Suprapubic skin (tissue), 4 donors: ENCODE data around the gene FIZ1. TPM values are rescaled to one million over a fixed set of nuclear protein-coding genes. Genes with fewer than 3 reads are reported as not detected.
A peak's percentile ranks its signal among the peaks of the same experiment; 100 is the strongest.

Experiments
- DNase-seq, 2 donors: peaks; one replicate each; pipeline ENCODE4 v3.0.0-alpha.2; 2019; ENCODE audit warnings: low spot score in 2 of 2
- H3K27ac ChIP-seq: fragments of 200-600 bp; sonication (generic); one replicate; pipeline ENCODE4 v1.5.1; 2019
- H3K27me3 ChIP-seq: fragments of 200-600 bp; sonication (generic); one replicate; pipeline ENCODE4 v1.5.1; 2019
- H3K36me3 ChIP-seq: fragments of 200-600 bp; sonication (generic); one replicate; pipeline ENCODE4 v1.5.1; 2019
- H3K4me1 ChIP-seq: fragments of 200-600 bp; sonication (generic); one replicate; pipeline ENCODE4 v1.5.1; 2019
- H3K4me3 ChIP-seq: fragments of 200-600 bp; sonication (generic); one replicate; pipeline ENCODE4 v1.5.1; 2019; ENCODE audit warnings: mild to moderate bottlenecking
- H3K9me3 ChIP-seq: fragments of 200-600 bp; sonication (generic); one replicate; pipeline ENCODE4 v1.5.1; 2019
- EP300 ChIP-seq: sonication (generic); formaldehyde crosslinking; IDR thresholded peaks from one replicate; pipeline ENCODE4 v1.6.1; 2017; ENCODE audit warnings: antibody characterized with exemption
- POLR2A ChIP-seq, 2 donors: fragments of 450-650 bp; IDR thresholded peaks; one replicate each; pipeline ENCODE4 v1.6.1; 2017; ENCODE audit warnings: antibody characterized with exemption in 2 of 2, mild to moderate bottlenecking in 2 of 2, moderate library complexity in 2 of 2
- POLR2AphosphoS5 ChIP-seq, 3 donors: sonication (generic); formaldehyde crosslinking; IDR thresholded peaks; one replicate each; pipeline ENCODE4 v1.6.1; 2017; ENCODE audit warnings: antibody characterized with exemption in 3 of 3
- WGBS: methylation state at CpG from one replicate; pipeline ENCODE4 v1.1.5; 2018; 5-methylcytosine and 5-hydroxymethylcytosine counted together
- total RNA-seq, 4 donors: library from RNA; depleted of rRNA; stranded (reverse); fragments of >200 nt; gene quantifications; one replicate each; pipeline ENCODE4 v1.1.0, GENCODE V29; 2016
- TF ChIP-seq, protein P1 (sequence below), 2 donors: fragments of 200-600 bp in 1 of 2; fragments of 450-650 bp in 1 of 2; sonication (generic) in 1 of 2; IDR thresholded peaks; one replicate each; pipeline ENCODE4 v1.5.1; 2016 to 2019; ENCODE audit warnings: antibody characterized with exemption in 2 of 2, mild to moderate bottlenecking in 1 of 2, moderate library complexity in 1 of 2

Gene FIZ1
- total RNA-seq, 4 donors from 2014 or later, result 7.6 to 9.2 (median 8.5) TPM

DNA sequence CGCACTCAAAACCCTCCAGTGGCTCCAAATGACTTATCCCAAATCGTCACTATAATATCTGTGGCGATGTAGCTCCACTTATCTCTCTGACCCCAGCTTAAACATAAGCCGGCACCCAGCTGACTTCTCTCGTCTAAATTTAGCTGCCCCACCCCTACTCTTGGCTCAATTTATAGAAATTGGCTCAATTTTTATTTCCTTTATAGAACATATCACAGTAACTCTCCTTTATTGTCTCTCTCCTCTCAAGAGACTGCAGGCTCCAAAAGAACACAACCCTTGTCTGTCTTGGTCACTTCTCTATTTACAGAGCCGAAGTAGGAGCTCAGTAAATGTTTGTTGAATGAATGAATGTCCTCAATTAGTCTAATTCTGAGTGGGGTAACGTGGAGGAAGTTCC, 24.2 kb upstream of the FIZ1 start:
- peak overlapping the region; percentile 4 for H3K27ac ChIP-seq
- TF ChIP-seq EP300 (no peak), POLR2AphosphoS5 (IDR thresholded peaks at IDR 0.05) (no peak), POLR2A (IDR thresholded peaks at IDR 0.05) (no peak)
- TF ChIP-seq, protein P1, sequence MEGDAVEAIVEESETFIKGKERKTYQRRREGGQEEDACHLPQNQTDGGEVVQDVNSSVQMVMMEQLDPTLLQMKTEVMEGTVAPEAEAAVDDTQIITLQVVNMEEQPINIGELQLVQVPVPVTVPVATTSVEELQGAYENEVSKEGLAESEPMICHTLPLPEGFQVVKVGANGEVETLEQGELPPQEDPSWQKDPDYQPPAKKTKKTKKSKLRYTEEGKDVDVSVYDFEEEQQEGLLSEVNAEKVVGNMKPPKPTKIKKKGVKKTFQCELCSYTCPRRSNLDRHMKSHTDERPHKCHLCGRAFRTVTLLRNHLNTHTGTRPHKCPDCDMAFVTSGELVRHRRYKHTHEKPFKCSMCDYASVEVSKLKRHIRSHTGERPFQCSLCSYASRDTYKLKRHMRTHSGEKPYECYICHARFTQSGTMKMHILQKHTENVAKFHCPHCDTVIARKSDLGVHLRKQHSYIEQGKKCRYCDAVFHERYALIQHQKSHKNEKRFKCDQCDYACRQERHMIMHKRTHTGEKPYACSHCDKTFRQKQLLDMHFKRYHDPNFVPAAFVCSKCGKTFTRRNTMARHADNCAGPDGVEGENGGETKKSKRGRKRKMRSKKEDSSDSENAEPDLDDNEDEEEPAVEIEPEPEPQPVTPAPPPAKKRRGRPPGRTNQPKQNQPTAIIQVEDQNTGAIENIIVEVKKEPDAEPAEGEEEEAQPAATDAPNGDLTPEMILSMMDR (IDR thresholded peaks at IDR 0.05), result no peak
- no peak for DNase-seq
- no peaks in the 10 kb centered on the region for H3K27me3 ChIP-seq
- no peaks in the 10 kb centered on the region for H3K9me3 ChIP-seq
- WGBS, result 42% methylated on average over 7 of the region's 7 CpGs
- peak overlapping the region; percentile 62 for H3K4me3 ChIP-seq
- peaks cover 16% of the 10 kb centered on the region for H3K4me1 ChIP-seq
- H3K36me3 ChIP-seq, result peaks cover 14% of the 10 kb centered on the region

DNA sequence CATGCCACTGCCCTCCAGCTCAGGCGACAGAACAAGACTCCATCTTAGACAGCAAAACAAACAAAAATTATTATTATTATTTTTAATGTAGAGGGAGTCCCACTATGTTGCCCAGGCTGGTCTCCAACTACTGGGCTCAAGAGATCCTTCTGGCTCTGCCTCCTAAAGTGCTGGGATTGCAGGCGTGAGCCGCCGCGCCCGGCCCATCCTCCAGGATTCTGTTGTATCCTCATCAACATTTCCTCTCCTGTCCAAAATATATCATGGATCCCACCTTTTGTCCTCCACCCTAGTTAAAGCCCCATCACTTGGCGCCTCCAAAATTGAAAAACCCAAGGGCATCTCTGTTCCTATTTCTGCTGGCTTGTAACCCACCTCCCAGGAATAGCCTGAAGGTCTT, 23.8 kb upstream of the FIZ1 start:
- no peaks in the 10 kb centered on the region for H3K9me3 ChIP-seq
- 95% methylated on average over 7 of the region's 7 CpGs for WGBS
- H3K27ac ChIP-seq, result no peak overlapping the region
- H3K4me1 ChIP-seq, result peaks cover 16% of the 10 kb centered on the region
- no peak overlapping the region for H3K4me3 ChIP-seq
- H3K36me3 ChIP-seq, result peaks cover 14% of the 10 kb centered on the region
- TF ChIP-seq EP300 (no peak), POLR2AphosphoS5 (IDR thresholded peaks at IDR 0.05) (no peak), POLR2A (IDR thresholded peaks at IDR 0.05) (no peak)
- TF ChIP-seq, protein P1 (IDR thresholded peaks at IDR 0.05), result no peak
- no peak for DNase-seq
- H3K27me3 ChIP-seq, result no peaks in the 10 kb centered on the region

DNA sequence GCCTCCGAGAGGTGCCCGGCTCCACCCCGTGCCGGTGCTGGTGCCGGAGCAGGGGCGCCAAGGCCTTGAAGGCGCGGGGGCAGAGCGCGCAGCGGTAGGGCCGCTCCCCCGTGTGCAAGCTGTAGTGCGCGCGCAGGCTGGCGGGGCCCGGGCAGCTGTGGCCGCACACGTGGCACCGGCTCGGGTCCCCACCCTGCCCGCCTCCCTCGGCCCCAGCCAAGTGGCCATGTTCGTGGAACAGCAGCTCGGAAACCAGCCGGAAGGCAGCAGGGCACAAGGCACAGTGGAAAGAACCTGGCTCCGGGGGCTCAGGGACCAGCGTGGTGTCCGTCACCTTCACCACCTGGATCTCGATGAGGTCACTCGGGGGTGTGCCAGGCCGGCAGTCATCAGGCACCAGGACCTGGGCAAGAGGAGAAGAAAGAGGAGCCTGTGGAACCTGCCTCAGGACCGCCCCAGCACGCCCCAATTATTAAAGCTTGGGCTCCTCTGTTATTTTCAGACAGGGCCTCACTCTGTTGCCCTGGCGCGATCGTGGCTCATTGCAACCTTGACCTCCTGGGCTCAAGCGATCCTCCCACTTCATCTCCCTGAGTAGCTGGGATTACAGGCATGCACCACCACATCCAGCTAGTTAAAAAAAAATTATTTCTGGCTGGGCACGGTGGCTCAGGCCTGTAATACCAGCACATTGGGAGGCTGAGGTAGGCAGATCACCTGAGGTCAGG, 23.1 kb upstream of the FIZ1 start:
- Histone ChIP-seq H3K4me1 (peaks cover 16% of the 10 kb centered on the region), H3K9me3 (no peaks in the 10 kb centered on the region), H3K27me3 (no peaks in the 10 kb centered on the region), H3K4me3 (no peak overlapping the region), H3K36me3 (peaks cover 19% of the 10 kb centered on the region), H3K27ac (no peak overlapping the region)
- TF ChIP-seq, protein P1 (IDR thresholded peaks at IDR 0.05), result no peak
- no peak for TF ChIP-seq POLR2AphosphoS5 (IDR thresholded peaks at IDR 0.05)
- no peak for TF ChIP-seq POLR2A (IDR thresholded peaks at IDR 0.05)
- 87% methylated on average over 21 of the region's 40 CpGs for WGBS
- peak in 1 of 2 donors; percentile 67 for DNase-seq

DNA sequence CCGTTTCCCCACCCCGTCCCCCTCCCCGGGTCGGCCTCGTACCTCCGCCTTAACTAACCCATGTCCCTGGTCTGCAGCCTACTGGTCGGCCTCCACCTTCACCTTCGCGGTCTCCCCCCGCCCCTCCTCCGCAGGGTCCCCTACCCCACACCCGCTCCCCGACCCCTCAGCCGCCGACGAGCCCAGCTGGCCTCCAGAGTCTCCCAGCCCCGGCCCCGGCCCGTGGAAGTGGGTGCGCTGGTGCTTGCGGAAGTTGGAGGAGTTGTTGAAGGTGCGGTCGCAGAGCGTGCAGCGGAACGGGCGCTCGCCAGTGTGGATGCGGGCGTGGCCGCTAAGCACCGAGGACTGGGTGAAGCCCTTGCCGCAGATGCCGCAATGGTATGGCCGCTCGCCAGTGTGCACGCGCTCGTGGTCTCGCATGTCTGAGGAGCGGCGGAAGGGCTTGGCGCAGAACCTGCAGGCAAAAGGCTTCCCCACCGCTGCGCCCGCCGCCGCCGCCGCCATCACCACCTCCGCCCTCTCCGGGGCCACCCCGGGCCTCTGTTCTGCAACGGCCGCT, 22.4 kb upstream of the FIZ1 start:
- no peak for TF ChIP-seq POLR2A (IDR thresholded peaks at IDR 0.05)
- 95% methylated on average over 29 of the region's 55 CpGs for WGBS
- H3K27me3 ChIP-seq, result no peaks in the 10 kb centered on the region
- no peak overlapping the region for H3K27ac ChIP-seq
- H3K4me1 ChIP-seq, result peaks cover 16% of the 10 kb centered on the region
- peak in 1 of 2 donors; percentile 67 for DNase-seq
- peaks cover 26% of the 10 kb centered on the region for H3K36me3 ChIP-seq
- H3K4me3 ChIP-seq, result no peak overlapping the region
- H3K9me3 ChIP-seq, result no peaks in the 10 kb centered on the region

DNA sequence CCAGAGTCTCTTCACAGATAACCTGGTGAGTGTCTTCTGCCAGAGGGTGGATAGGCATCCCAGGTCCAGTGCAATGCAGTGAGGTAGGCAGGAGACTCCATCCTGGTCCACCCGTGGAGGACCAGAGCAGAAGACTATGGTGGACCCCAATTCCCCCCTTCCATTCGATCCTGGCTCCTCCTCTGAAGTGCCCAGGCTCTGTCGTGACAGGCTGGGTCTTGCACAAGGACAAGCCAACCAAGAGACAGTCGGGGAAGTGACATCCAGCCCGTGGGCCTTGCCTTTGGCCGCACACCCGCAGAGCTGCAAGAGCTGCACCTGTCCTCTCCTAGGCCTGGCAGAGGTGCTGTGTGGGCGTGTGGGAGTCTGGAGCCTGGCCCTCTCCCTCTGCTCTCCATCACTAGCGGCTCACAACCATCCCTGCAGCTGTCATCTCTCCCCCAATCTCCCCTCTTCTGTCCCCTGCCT, 21.9 kb upstream of the FIZ1 start:
- peaks cover 31% of the 10 kb centered on the region for H3K36me3 ChIP-seq
- H3K9me3 ChIP-seq, result no peaks in the 10 kb centered on the region
- H3K27me3 ChIP-seq, result no peaks in the 10 kb centered on the region
- H3K4me3 ChIP-seq, result no peak overlapping the region
- peaks cover 16% of the 10 kb centered on the region for H3K4me1 ChIP-seq
- H3K27ac ChIP-seq, result no peak overlapping the region
- peak in 1 of 2 donors; percentile 68 for DNase-seq
- 77% methylated on average over 4 of the region's 9 CpGs for WGBS
- TF ChIP-seq, protein P1 (IDR thresholded peaks at IDR 0.05), result no peak
- no peak for TF ChIP-seq POLR2AphosphoS5 (IDR thresholded peaks at IDR 0.05)
- no peak for TF ChIP-seq EP300
- no peak for TF ChIP-seq POLR2A (IDR thresholded peaks at IDR 0.05)
